Neural cell (in vitro differentiated cells): ENCODE results near the gene DBX2.

Experiments
- EP300 ChIP-seq: fragments of 450-650 bp; conservative IDR thresholded peaks from 2 replicates; pipeline ENCODE4 v1.6.1; 2014; ENCODE audit warnings: antibody characterized with exemption, mild to moderate bottlenecking, moderate library complexity; ENCODE audit not compliant: poor library complexity, severe bottlenecking
- EZH2 ChIP-seq: fragments of 200-600, 300-800 bp; shearing (Covaris generic), sonication (generic); IDR thresholded peaks from 2 replicates; pipeline ENCODE4 v1.6.1; 2014; ENCODE audit warnings: antibody characterized with exemption, low read length, borderline replicate concordance, mild to moderate bottlenecking; ENCODE audit not compliant: insufficient read depth, poor library complexity, severe bottlenecking
- MXI1 ChIP-seq: fragments of 450-650 bp; conservative IDR thresholded peaks from 2 replicates; pipeline ENCODE4 v1.6.1; 2014; ENCODE audit warnings: antibody characterized with exemption, mild to moderate bottlenecking; ENCODE audit not compliant: poor library complexity, severe bottlenecking
- POLR2AphosphoS5 ChIP-seq: IDR thresholded peaks from 2 replicates; pipeline ENCODE4 v1.6.1; 2012
- RAD21 ChIP-seq: fragments of 450-650 bp; conservative IDR thresholded peaks from 2 replicates; pipeline ENCODE4 v1.6.1; 2014; ENCODE audit warnings: antibody characterized with exemption, mild to moderate bottlenecking, moderate library complexity
- SMC3 ChIP-seq: fragments of 450-650 bp; conservative IDR thresholded peaks from 2 replicates; pipeline ENCODE4 v1.6.1; 2014; ENCODE audit warnings: antibody characterized with exemption, mild to moderate bottlenecking, moderate library complexity; ENCODE audit not compliant: poor library complexity
- TAF1 ChIP-seq: IDR thresholded peaks from 2 replicates; pipeline ENCODE4 v1.6.1; 2012; ENCODE audit warnings: low read depth
- TF ChIP-seq, protein P1 (sequence below): fragments of 450-650 bp; IDR thresholded peaks from 2 replicates; pipeline ENCODE4 v1.5.1; 2014; ENCODE audit warnings: antibody characterized with exemption, mild to moderate bottlenecking, moderate library complexity; ENCODE audit not compliant: poor library complexity, severe bottlenecking

DNA sequence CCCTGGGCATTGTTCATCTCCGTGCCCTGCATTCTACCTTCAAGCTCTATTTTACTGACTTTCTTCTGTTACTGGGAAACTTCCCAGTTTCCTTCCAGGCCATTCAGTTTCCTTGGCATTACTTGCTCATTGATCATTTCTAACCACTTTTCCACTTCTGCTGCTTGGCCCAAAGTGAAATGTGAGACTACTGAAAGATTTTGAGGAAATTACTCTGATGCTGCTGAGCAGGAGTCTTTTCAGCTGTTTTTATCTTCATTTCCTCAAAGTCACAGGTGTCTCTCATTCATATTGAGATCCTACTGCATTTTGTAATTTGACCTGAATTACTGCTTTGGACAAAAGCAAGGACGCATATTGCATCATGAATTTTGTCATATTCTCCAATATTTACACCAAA, 26.4 kb upstream of the DBX2 start:
- TF ChIP-seq, protein P1, sequence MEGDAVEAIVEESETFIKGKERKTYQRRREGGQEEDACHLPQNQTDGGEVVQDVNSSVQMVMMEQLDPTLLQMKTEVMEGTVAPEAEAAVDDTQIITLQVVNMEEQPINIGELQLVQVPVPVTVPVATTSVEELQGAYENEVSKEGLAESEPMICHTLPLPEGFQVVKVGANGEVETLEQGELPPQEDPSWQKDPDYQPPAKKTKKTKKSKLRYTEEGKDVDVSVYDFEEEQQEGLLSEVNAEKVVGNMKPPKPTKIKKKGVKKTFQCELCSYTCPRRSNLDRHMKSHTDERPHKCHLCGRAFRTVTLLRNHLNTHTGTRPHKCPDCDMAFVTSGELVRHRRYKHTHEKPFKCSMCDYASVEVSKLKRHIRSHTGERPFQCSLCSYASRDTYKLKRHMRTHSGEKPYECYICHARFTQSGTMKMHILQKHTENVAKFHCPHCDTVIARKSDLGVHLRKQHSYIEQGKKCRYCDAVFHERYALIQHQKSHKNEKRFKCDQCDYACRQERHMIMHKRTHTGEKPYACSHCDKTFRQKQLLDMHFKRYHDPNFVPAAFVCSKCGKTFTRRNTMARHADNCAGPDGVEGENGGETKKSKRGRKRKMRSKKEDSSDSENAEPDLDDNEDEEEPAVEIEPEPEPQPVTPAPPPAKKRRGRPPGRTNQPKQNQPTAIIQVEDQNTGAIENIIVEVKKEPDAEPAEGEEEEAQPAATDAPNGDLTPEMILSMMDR: no peak
- TF ChIP-seq SMC3: no peak
- TF ChIP-seq MXI1: no peak
- TF ChIP-seq EP300: no peak
- TF ChIP-seq RAD21: no peak
- TF ChIP-seq TAF1: no peak
- TF ChIP-seq POLR2AphosphoS5: no peak
- no peak for TF ChIP-seq EZH2
